ENCODE data around the gene CHD1L. TPM values are rescaled to one million over a fixed set of nuclear protein-coding genes. Genes with fewer than 3 reads are reported as not detected.
A peak's percentile ranks its signal among the peaks of the same experiment; 100 is the strongest.
"Not testable (repeated sequence)": the region's sequence is repeated elsewhere in the genome, so short reads cannot be mapped to it uniquely, and the experiment has no call there.

Gene CHD1L
- 36.2 TPM for total RNA-seq
- long read RNA-seq, transcript CHD1L-202 (23 exons, 2,967 nt): major isoform, 59 of 83 reads
- long read RNA-seq, partial matches to known transcripts: 4 of 83 reads
- long read RNA-seq, other reads (novel, unspliced or antisense): 18 of 83 reads

- DNase-seq: peak; percentile 98
- intact Hi-C loops (cut with DNase I): loop anchor here (10.0 kb wide), 1 partner anchor 68 kb away; the partner anchor contains the start of gene PRKAB2
Observed at GRCh38 chr1:147242449-147243227, at the start of gene CHD1L. Gene CHD1L, plus strand, starts transcription at chr1:147242684. Its CDS starts 20 bp downstream, at chr1:147242704.

DNA sequence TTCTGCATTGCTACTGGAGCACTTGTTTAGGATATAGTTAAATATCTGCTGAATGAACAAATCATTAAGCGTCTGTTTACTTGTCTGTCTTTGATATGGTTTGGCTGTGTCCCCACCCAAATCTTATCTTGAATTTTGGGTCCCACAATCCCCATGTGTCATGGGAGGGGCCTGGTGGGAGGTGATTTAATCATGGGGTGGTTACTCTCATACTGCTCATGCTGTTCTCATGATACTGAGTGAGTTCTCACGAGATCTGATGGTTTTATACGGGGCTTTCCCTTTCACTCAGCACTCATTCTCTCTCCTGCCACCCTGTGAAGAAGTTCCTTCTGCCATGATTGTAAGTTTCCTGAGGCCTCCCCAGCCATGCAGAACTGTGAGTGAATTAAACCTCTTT, 45.2 kb upstream of the CHD1L start:
- H3K4me1 ChIP-seq; H3K4me3 ChIP-seq; intact Hi-C loops (cut with DNase I); ATAC-seq; H3K27ac ChIP-seq; H3K9me3 ChIP-seq; H3K36me3 ChIP-seq; DNase-seq; H3K27me3 ChIP-seq: not testable (repeated sequence)

More at GRCh38 chr1:147242449-147243227, at the start of gene CHD1L:
- H3K4me3 ChIP-seq: peak within 1 kb of the TSS; percentile 95
- H3K27me3 ChIP-seq: no peaks in the 10 kb centered on the region
- peaks cover 17% of the 10 kb centered on the region for H3K4me1 ChIP-seq
- H3K27ac ChIP-seq: peak within 1 kb of the TSS; percentile 87
- peak; percentile 97 for ATAC-seq
- no peaks in the 10 kb centered on the region for H3K9me3 ChIP-seq
- TF ChIP-seq, protein P1, sequence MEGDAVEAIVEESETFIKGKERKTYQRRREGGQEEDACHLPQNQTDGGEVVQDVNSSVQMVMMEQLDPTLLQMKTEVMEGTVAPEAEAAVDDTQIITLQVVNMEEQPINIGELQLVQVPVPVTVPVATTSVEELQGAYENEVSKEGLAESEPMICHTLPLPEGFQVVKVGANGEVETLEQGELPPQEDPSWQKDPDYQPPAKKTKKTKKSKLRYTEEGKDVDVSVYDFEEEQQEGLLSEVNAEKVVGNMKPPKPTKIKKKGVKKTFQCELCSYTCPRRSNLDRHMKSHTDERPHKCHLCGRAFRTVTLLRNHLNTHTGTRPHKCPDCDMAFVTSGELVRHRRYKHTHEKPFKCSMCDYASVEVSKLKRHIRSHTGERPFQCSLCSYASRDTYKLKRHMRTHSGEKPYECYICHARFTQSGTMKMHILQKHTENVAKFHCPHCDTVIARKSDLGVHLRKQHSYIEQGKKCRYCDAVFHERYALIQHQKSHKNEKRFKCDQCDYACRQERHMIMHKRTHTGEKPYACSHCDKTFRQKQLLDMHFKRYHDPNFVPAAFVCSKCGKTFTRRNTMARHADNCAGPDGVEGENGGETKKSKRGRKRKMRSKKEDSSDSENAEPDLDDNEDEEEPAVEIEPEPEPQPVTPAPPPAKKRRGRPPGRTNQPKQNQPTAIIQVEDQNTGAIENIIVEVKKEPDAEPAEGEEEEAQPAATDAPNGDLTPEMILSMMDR (IDR thresholded peaks at IDR 0.05): peak; percentile 83
- no peaks in the 10 kb centered on the region for H3K36me3 ChIP-seq

- Histone ChIP-seq H3K27me3 (no peaks in the 10 kb centered on the region), H3K36me3 (peaks cover 14% of the 10 kb centered on the region), H3K4me1 (no peaks in the 10 kb centered on the region), H3K4me3 (no peak overlapping the region), H3K9me3 (no peaks in the 10 kb centered on the region), H3K27ac (no peak overlapping the region)
- no peak for DNase-seq
- ATAC-seq: no peak
- intact Hi-C loops (cut with DNase I): no loop called here
- TF ChIP-seq, protein P1 (IDR thresholded peaks at IDR 0.05): no peak
Observed at GRCh38 chr1:147201276-147201675, 41.2 kb upstream of the CHD1L start.

GRCh38 chr1:147201786-147202185, 40.7 kb upstream of the CHD1L start:
- TF ChIP-seq, protein P1 (IDR thresholded peaks at IDR 0.05): no peak
- Histone ChIP-seq H3K4me1 (no peaks in the 10 kb centered on the region), H3K36me3 (peaks cover 15% of the 10 kb centered on the region), H3K27me3 (no peaks in the 10 kb centered on the region), H3K4me3 (no peak overlapping the region), H3K27ac (no peak overlapping the region), H3K9me3 (no peaks in the 10 kb centered on the region)
- no peak for ATAC-seq
- intact Hi-C loops (cut with DNase I): no loop called here
- DNase-seq: no peak

- Histone ChIP-seq H3K9me3 (no peaks in the 10 kb centered on the region), H3K36me3 (peaks cover 23% of the 10 kb centered on the region), H3K27ac (no peak overlapping the region), H3K27me3 (no peaks in the 10 kb centered on the region), H3K4me3 (no peak overlapping the region), H3K4me1 (no peaks in the 10 kb centered on the region)
- intact Hi-C loops (cut with DNase I): no loop called here
- ATAC-seq (no peak), DNase-seq (no peak)
- TF ChIP-seq, protein P1 (IDR thresholded peaks at IDR 0.05): no peak
Observed at GRCh38 chr1:147202576-147202975, 39.9 kb upstream of the CHD1L start.

DNA sequence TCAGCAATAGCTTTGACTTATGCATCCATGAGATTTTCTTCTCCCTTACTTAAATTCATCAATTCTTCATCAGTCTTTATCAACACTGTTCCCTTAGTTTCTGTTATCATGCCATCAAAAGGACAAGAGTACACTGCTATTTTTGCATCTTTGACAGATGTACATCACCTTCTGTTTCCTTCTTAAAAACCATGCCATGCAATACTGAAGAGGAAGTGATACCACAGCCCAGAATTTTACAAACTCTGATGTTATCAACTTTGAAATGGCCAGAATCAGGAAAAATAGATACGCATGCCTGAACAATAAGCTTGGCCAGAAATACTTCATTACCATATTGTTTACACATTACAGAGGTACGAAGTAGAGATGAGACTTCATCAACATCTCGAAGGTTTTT, 38.4 kb upstream of the CHD1L start:
- Histone ChIP-seq H3K4me1 (no peaks in the 10 kb centered on the region), H3K27me3 (no peaks in the 10 kb centered on the region), H3K36me3 (peaks cover 35% of the 10 kb centered on the region), H3K27ac (no peak overlapping the region), H3K9me3 (no peaks in the 10 kb centered on the region), H3K4me3 (no peak overlapping the region)
- no peak for ATAC-seq
- intact Hi-C loops (cut with DNase I): no loop called here
- TF ChIP-seq, protein P1 (IDR thresholded peaks at IDR 0.05): no peak
- no peak for DNase-seq

All from upper lobe of right lung (tissue), 1 donor.